ENCODE measurements around the gene VARS1. TPM values are rescaled to one million over a fixed set of nuclear protein-coding genes. Genes with fewer than 3 reads are reported as not detected.
A peak's percentile ranks its signal among the peaks of the same experiment; 100 is the strongest.
"Not testable (repeated sequence)": the region's sequence is repeated elsewhere in the genome, so short reads cannot be mapped to it uniquely, and the experiment has no call there.

VARS1 gene
- total RNA-seq, 1 donor from 2014 or later, result 104 TPM

GRCh38 chr6:31815025-31815838, 19.7 kb upstream of the VARS1 start, which contains the start of the genes HSPA1A and HSPA1L:
TSS of gene HSPA1A (plus strand) at chr6:31815543. CDS start at chr6:31815757, 214 bp downstream.
TSS of gene HSPA1L (minus strand) at chr6:31815283. CDS start at chr6:31811972, 3,311 bp downstream.
- H3K27me3 Mint-ChIP-seq, result no peaks in the 10 kb centered on the region
- H3K36me3 Mint-ChIP-seq, result peaks cover 4% of the 10 kb centered on the region
- peak within 1 kb of the TSS; percentile 87 for H3K4me3 Mint-ChIP-seq
- DNase-seq (ENCODE audit: extremely low spot score, unreplicated experiment), result peak; percentile 80
- peak within 1 kb of the TSS; percentile 93 for H3K27ac Mint-ChIP-seq
- TF ChIP-seq CTCF (conservative IDR thresholded peaks at IDR 0.05), result no peak
- no peaks in the 10 kb centered on the region for H3K9me3 Mint-ChIP-seq
- peaks cover 4% of the 10 kb centered on the region for H3K4me1 Mint-ChIP-seq (ENCODE audit: unreplicated experiment)

GRCh38 chr6:31814677-31815024, 19.1 kb upstream of the VARS1 start:
- Mint-ChIP-seq H3K27ac (peak overlapping the region; percentile 93), H3K4me1 (ENCODE audit: unreplicated experiment) (no peaks in the 10 kb centered on the region), H3K27me3 (no peaks in the 10 kb centered on the region), H3K4me3 (peak overlapping the region; percentile 87), H3K36me3 (peaks cover 4% of the 10 kb centered on the region), H3K9me3 (no peaks in the 10 kb centered on the region)
- no peak for TF ChIP-seq CTCF (conservative IDR thresholded peaks at IDR 0.05)
- DNase-seq (ENCODE audit: extremely low spot score, unreplicated experiment), result no peak

- TF ChIP-seq CTCF (conservative IDR thresholded peaks at IDR 0.05), result no peak
- Mint-ChIP-seq H3K9me3 (no peaks in the 10 kb centered on the region), H3K27ac (peak overlapping the region; percentile 93), H3K36me3 (peaks cover 4% of the 10 kb centered on the region), H3K4me3 (no peak overlapping the region), H3K27me3 (no peaks in the 10 kb centered on the region), H3K4me1 (ENCODE audit: unreplicated experiment) (no peaks in the 10 kb centered on the region)
- no peak for DNase-seq (ENCODE audit: extremely low spot score, unreplicated experiment)
Observed at GRCh38 chr6:31813465-31813849, 17.9 kb upstream of the VARS1 start.

- Mint-ChIP-seq H3K9me3 (no peaks in the 10 kb centered on the region), H3K4me3 (no peak overlapping the region), H3K27me3 (no peaks in the 10 kb centered on the region)
Observed at GRCh38 chr6:31811645-31812044, 16.1 kb upstream of the VARS1 start.

GRCh38 chr6:31808599-31808998, 13.0 kb upstream of the VARS1 start:
- H3K27ac Mint-ChIP-seq, result peak overlapping the region; percentile 70
- H3K4me1 Mint-ChIP-seq (ENCODE audit: unreplicated experiment); H3K9me3 Mint-ChIP-seq; DNase-seq (ENCODE audit: extremely low spot score, unreplicated experiment); H3K4me3 Mint-ChIP-seq; H3K36me3 Mint-ChIP-seq; H3K27me3 Mint-ChIP-seq: not testable (repeated sequence)

More at GRCh38 chr6:31811645-31812044, 16.1 kb upstream of the VARS1 start:
- no peak for DNase-seq (ENCODE audit: extremely low spot score, unreplicated experiment)
- H3K27ac Mint-ChIP-seq, result no peak overlapping the region
- H3K4me1 Mint-ChIP-seq (ENCODE audit: unreplicated experiment), result no peaks in the 10 kb centered on the region
- TF ChIP-seq CTCF (conservative IDR thresholded peaks at IDR 0.05), result no peak
- no peaks in the 10 kb centered on the region for H3K36me3 Mint-ChIP-seq

- no peaks in the 10 kb centered on the region for H3K9me3 Mint-ChIP-seq
- peak; percentile 99 for DNase-seq (ENCODE audit: extremely low spot score, unreplicated experiment)
- TF ChIP-seq CTCF (conservative IDR thresholded peaks at IDR 0.05), result no peak
- peak within 1 kb of the TSS; percentile 85 for H3K27ac Mint-ChIP-seq
- no peaks in the 10 kb centered on the region for H3K36me3 Mint-ChIP-seq
- peaks cover 10% of the 10 kb centered on the region for H3K4me1 Mint-ChIP-seq (ENCODE audit: unreplicated experiment)
- no peaks in the 10 kb centered on the region for H3K27me3 Mint-ChIP-seq
- peak within 1 kb of the TSS; percentile 92 for H3K4me3 Mint-ChIP-seq
Observed at GRCh38 chr6:31806470-31807272, 11.1 kb upstream of the VARS1 start, which contains the start of gene LSM2. TSS of gene LSM2 (minus strand) at chr6:31806966. CDS start at chr6:31806757, 209 bp downstream.
